Gastrocnemius medialis (tissue), 4 donors: ENCODE data around the gene TSHR. TPM values are rescaled to one million over a fixed set of nuclear protein-coding genes. Genes with fewer than 3 reads are reported as not detected.
A peak's percentile ranks its signal among the peaks of the same experiment; 100 is the strongest.

Experiments used
- ATAC-seq, 2 donors: fragments of 150-250 bp; one replicate each; pipeline ENCODE4 v1.9.1; 2016
- DNase-seq, 2 donors: peaks; one replicate each; pipeline ENCODE4 v3.0.0-alpha.2; 2019
- H3K27ac ChIP-seq, 4 donors: fragments of 200-600 bp; sonication (generic); 1 replicate in 1 of 4; 2 replicates in 3 of 4; pipeline ENCODE4 v1.5.1; 2016 to 2018; ENCODE audit warnings: mild to moderate bottlenecking in 2 of 4, moderate library complexity in 1 of 4
- H3K27me3 ChIP-seq, 3 donors: fragments of 200-600 bp; sonication (generic) in 2 of 3; 1 replicate in 1 of 3; 2 replicates in 2 of 3; pipeline versions ENCODE4 v1.5.1 to v1.6.0; 2016 to 2019; ENCODE audit warnings: mild to moderate bottlenecking in 1 of 3, moderate library complexity in 1 of 3
- H3K36me3 ChIP-seq, 2 donors: fragments of 200-600 bp; sonication (generic) in 1 of 2; one replicate each; pipeline ENCODE4 v1.5.1; 2017 to 2018
- H3K4me1 ChIP-seq, 2 donors: fragments of 200-600 bp; sonication (generic) in 1 of 2; one replicate each; pipeline ENCODE4 v1.5.1; 2016 to 2017; ENCODE audit warnings: mild to moderate bottlenecking in 2 of 2
- H3K4me3 ChIP-seq, 4 donors: fragments of 200-600 bp; sonication (generic) in 3 of 4; 1 replicate in 1 of 4; 2 replicates in 3 of 4; pipeline ENCODE4 v1.5.1; 2016 to 2019; ENCODE audit warnings: mild to moderate bottlenecking in 2 of 4
- H3K9me3 ChIP-seq, 3 donors: fragments of 200-600 bp; sonication (generic) in 2 of 3; 1 replicate in 1 of 3; 2 replicates in 2 of 3; pipeline ENCODE4 v1.5.1; 2016 to 2019
- CTCF ChIP-seq, 5 experiments: fragments of 450-650 bp in 3 of 5; fragments of 200-600 bp in 2 of 5; sonication (generic) in 2 of 5; IDR thresholded peaks in 4 of 5; conservative IDR thresholded peaks in 1 of 5; 1 replicate in 4 of 5; 2 replicates in 1 of 5; pipeline ENCODE4 v1.5.1; 2016 to 2019; ENCODE audit warnings: antibody characterized with exemption in 5 of 5, mild to moderate bottlenecking in 3 of 5, moderate library complexity in 3 of 5
- POLR2A ChIP-seq, 2 donors: fragments of 450-650 bp; IDR thresholded peaks; one replicate each; pipeline ENCODE4 v1.6.1; 2017; ENCODE audit warnings: antibody characterized with exemption in 2 of 2, mild to moderate bottlenecking in 2 of 2, moderate library complexity in 2 of 2
- in situ Hi-C, 4 donors: fragments of 200-750 bp; cut with MboI; loops; one replicate each; pipeline versions ENCODE4 v1.15.0 to v1.8.0; 2017; ENCODE audit warnings: low sequenced_read_pairs in 4 of 4
- intact Hi-C: fragments of 100-400 bp; cut with DNase I; formaldehyde crosslinking; loops from one replicate; pipeline ENCODE4 v1.15.1; 2023; ENCODE audit warnings: low total_unique reads
- total RNA-seq, 4 donors: library from RNA; depleted of rRNA; stranded (reverse); fragments of >200 nt; gene quantifications; one replicate each; pipeline versions ENCODE4 v1.1.0 to v1.2.3, GENCODE V29; 2016

TSHR gene
- total RNA-seq, 4 donors from 2014 or later = not detected

GRCh38 chr14:80923368-80923767 lies 32.1 kb upstream of the TSHR start:
- Histone ChIP-seq H3K36me3 (no peaks in the 10 kb centered on the region), H3K4me3 (no peak overlapping the region), H3K9me3 (no peaks in the 10 kb centered on the region), H3K27me3 (no peaks in the 10 kb centered on the region), H3K27ac (no peak overlapping the region), H3K4me1 (no peaks in the 10 kb centered on the region)
- DNase-seq = no peak
- intact Hi-C loops = no loop called here
- ATAC-seq = no peak
- in situ Hi-C loops = no loop called here
- TF ChIP-seq CTCF (IDR thresholded peaks at IDR 0.05 in 4 of 5, conservative IDR thresholded peaks at IDR 0.05 in 1 of 5) (no peak), POLR2A (IDR thresholded peaks at IDR 0.05) (no peak)

GRCh38 chr14:80924365-80925103 lies 30.9 kb upstream of the TSHR start:
- Histone ChIP-seq H3K4me1 (no peaks in the 10 kb centered on the region), H3K27me3 (no peaks in the 10 kb centered on the region), H3K36me3 (no peaks in the 10 kb centered on the region), H3K9me3 (no peaks in the 10 kb centered on the region), H3K27ac (no peak overlapping the region), H3K4me3 (no peak overlapping the region)
- DNase-seq = no peak
- no peak for ATAC-seq
- in situ Hi-C loops (no loop called here), intact Hi-C loops (no loop called here)
- TF ChIP-seq POLR2A (IDR thresholded peaks at IDR 0.05) = no peak

GRCh38 chr14:80926397-80927082 lies 28.9 kb upstream of the TSHR start:
- Histone ChIP-seq H3K4me1 (no peaks in the 10 kb centered on the region), H3K4me3 (no peak overlapping the region), H3K36me3 (no peaks in the 10 kb centered on the region), H3K27ac (no peak overlapping the region), H3K27me3 (no peaks in the 10 kb centered on the region), H3K9me3 (no peaks in the 10 kb centered on the region)
- intact Hi-C loops = no loop called here
- DNase-seq (no peak), ATAC-seq (peak in 1 of 2 donors; percentile 21)
- TF ChIP-seq POLR2A (IDR thresholded peaks at IDR 0.05) = no peak
- TF ChIP-seq CTCF (IDR thresholded peaks at IDR 0.05 in 4 of 5, conservative IDR thresholded peaks at IDR 0.05 in 1 of 5) = no peak
- in situ Hi-C loops = no loop called here

GRCh38 chr14:80927083-80927989 lies 28.1 kb upstream of the TSHR start:
- Histone ChIP-seq H3K4me1 (no peaks in the 10 kb centered on the region), H3K27ac (no peak overlapping the region), H3K9me3 (no peaks in the 10 kb centered on the region), H3K36me3 (no peaks in the 10 kb centered on the region), H3K27me3 (no peaks in the 10 kb centered on the region), H3K4me3 (no peak overlapping the region)
- DNase-seq (no peak), ATAC-seq (no peak)
- TF ChIP-seq POLR2A (IDR thresholded peaks at IDR 0.05) (no peak), CTCF (IDR thresholded peaks at IDR 0.05 in 4 of 5, conservative IDR thresholded peaks at IDR 0.05 in 1 of 5) (no peak)
- in situ Hi-C loops = no loop called here
- intact Hi-C loops = no loop called here

- in situ Hi-C loops (no loop called here), intact Hi-C loops (no loop called here)
- Histone ChIP-seq H3K36me3 (no peaks in the 10 kb centered on the region), H3K27me3 (no peaks in the 10 kb centered on the region), H3K4me3 (no peak overlapping the region), H3K4me1 (no peaks in the 10 kb centered on the region), H3K27ac (no peak overlapping the region), H3K9me3 (no peaks in the 10 kb centered on the region)
- TF ChIP-seq POLR2A (IDR thresholded peaks at IDR 0.05) (no peak), CTCF (IDR thresholded peaks at IDR 0.05 in 4 of 5, conservative IDR thresholded peaks at IDR 0.05 in 1 of 5) (no peak)
- DNase-seq (no peak), ATAC-seq (no peak)
These were observed 25.3 kb upstream of the TSHR start for GRCh38 chr14:80930095-80930494.
